HepG2 (cell line): ENCODE results near the gene NDUFV1. TPM values are rescaled to one million over a fixed set of nuclear protein-coding genes. Genes with fewer than 3 reads are reported as not detected.

Experiments
- ADNP ChIP-seq: sonication (generic); formaldehyde crosslinking; IDR thresholded peaks from 2 replicates; pipeline ENCODE4 v1.4.0; 2020; ENCODE audit warnings: missing genetic modification reagents
- CEBPZ ChIP-seq: IDR thresholded peaks from 2 replicates; pipeline ENCODE4 v1.6.1; 2012; ENCODE audit warnings: low read length, improper control_type of control experiment
- ETV6 ChIP-seq: sonication (generic); formaldehyde crosslinking; conservative IDR thresholded peaks from 2 replicates; pipeline ENCODE4 v1.4.0; 2020; ENCODE audit warnings: missing genetic modification reagents
- FOSL2 ChIP-seq: sonication (generic); formaldehyde crosslinking; IDR thresholded peaks from 2 replicates; pipeline ENCODE4 v1.4.0; 2020; ENCODE audit warnings: missing genetic modification reagents
- FOXK1 ChIP-seq: sonication (generic); formaldehyde crosslinking; IDR thresholded peaks from 2 replicates; pipeline ENCODE4 v1.4.0; 2020; ENCODE audit warnings: low read depth, missing genetic modification reagents, borderline replicate concordance
- KLF11 ChIP-seq: IDR thresholded peaks from 2 replicates; pipeline ENCODE4 v1.6.1; 2016; ENCODE audit warnings: missing compliant biosample characterization
- MYNN ChIP-seq: sonication (generic); formaldehyde crosslinking; IDR thresholded peaks from 2 replicates; pipeline ENCODE4 v1.4.0; 2020; ENCODE audit warnings: mild to moderate bottlenecking, low read depth, missing genetic modification reagents
- MZF1 ChIP-seq: sonication (generic); formaldehyde crosslinking; IDR thresholded peaks from 2 replicates; pipeline ENCODE4 v1.8.1; 2023; ENCODE audit warnings: mild to moderate bottlenecking, missing genetic modification reagents, borderline replicate concordance
- ZFP1 ChIP-seq: IDR thresholded peaks from 2 replicates; pipeline ENCODE4 v1.6.1; 2016
- ZFY ChIP-seq: sonication (generic); formaldehyde crosslinking; IDR thresholded peaks from 2 replicates; pipeline ENCODE4 v1.4.0; 2020; ENCODE audit warnings: missing genetic modification reagents
- ZNF101 ChIP-seq: sonication (generic); formaldehyde crosslinking; IDR thresholded peaks from 2 replicates; pipeline ENCODE4 v1.4.0; 2020; ENCODE audit warnings: mild to moderate bottlenecking, low read depth, missing genetic modification reagents, borderline replicate concordance
- ZNF367 ChIP-seq: sonication (generic); formaldehyde crosslinking; IDR thresholded peaks from 2 replicates; pipeline ENCODE4 v1.4.0; 2020; ENCODE audit warnings: missing genetic modification reagents, borderline replicate concordance
- ZNF441 ChIP-seq: sonication (generic); formaldehyde crosslinking; IDR thresholded peaks from 2 replicates; pipeline ENCODE4 v1.7.0; 2021; ENCODE audit warnings: missing genetic modification reagents, borderline replicate concordance
- ZNF569 ChIP-seq: sonication (generic); formaldehyde crosslinking; IDR thresholded peaks from 2 replicates; pipeline ENCODE4 v1.5.0; 2020; ENCODE audit warnings: mild to moderate bottlenecking, missing genetic modification reagents, moderate library complexity, borderline replicate concordance
- ZNF816 ChIP-seq: sonication (generic); formaldehyde crosslinking; IDR thresholded peaks from 2 replicates; pipeline ENCODE4 v1.8.0; 2022; ENCODE audit warnings: missing genetic modification reagents, mild to moderate bottlenecking, borderline replicate concordance
- ZSCAN31 ChIP-seq: sonication (generic); formaldehyde crosslinking; IDR thresholded peaks from 2 replicates; pipeline ENCODE4 v1.5.0; 2020; ENCODE audit warnings: low read depth, mild to moderate bottlenecking, missing genetic modification reagents
- polyA plus RNA-seq, 8 experiments: library from polyadenylated mRNA; depleted of rRNA in 3 of 8; stranded (reverse) in 7 of 8; unstranded in 1 of 8; fragments of >200 nt; fragmentation: Illumina TruSeq in 4 of 8; extraction: Trizol in 4 of 8; gene quantifications; 2 replicates each; pipeline versions ENCODE4 v1.2.1 to v1.2.3, GENCODE V29; 2011 to 2016; ENCODE audit warnings: low read depth in 4 of 8, missing spikeins in 1 of 8, mixed read lengths in 1 of 8; ENCODE audit not compliant: insufficient read depth in 1 of 8
- total RNA-seq, 5 experiments: library from RNA; depleted of rRNA; stranded (reverse); fragments of >200 nt; fragmentation: Illumina TruSeq; extraction: Trizol; gene quantifications; 2 replicates each; pipeline ENCODE4 v1.2.3, GENCODE V29; 2016; ENCODE audit warnings: low read depth in 1 of 5
- TF ChIP-seq, protein P1 (sequence below): fragments of 450-650 bp; IDR thresholded peaks from 2 replicates; pipeline ENCODE4 v1.6.1; 2017; ENCODE audit warnings: mild to moderate bottlenecking
- TF ChIP-seq, protein P2 (sequence below): sonication (generic); formaldehyde crosslinking; IDR thresholded peaks from 2 replicates; pipeline ENCODE4 v1.8.0; 2022; ENCODE audit warnings: missing genetic modification reagents, mild to moderate bottlenecking, moderate library complexity, borderline replicate concordance
- TF ChIP-seq, protein P3 (sequence below): sonication (generic); formaldehyde crosslinking; IDR thresholded peaks from 2 replicates; pipeline ENCODE4 v1.9.0; 2022; ENCODE audit warnings: missing genetic modification reagents, mild to moderate bottlenecking, borderline replicate concordance

NDUFV1 gene
- total and polyA plus RNA-seq, 2 of the 13 experiments (the other 11 are each of a cell fraction or from before 2014, with no cell fraction given): 88.9 to 137 TPM

- TF ChIP-seq ZNF441: no peak; the same call in 1 of the 2 replicates
- TF ChIP-seq CEBPZ: no peak
- TF ChIP-seq ETV6 (CRISPR knock-in tag): no peak; the same call in 1 of the 2 replicates
- TF ChIP-seq, protein P1, sequence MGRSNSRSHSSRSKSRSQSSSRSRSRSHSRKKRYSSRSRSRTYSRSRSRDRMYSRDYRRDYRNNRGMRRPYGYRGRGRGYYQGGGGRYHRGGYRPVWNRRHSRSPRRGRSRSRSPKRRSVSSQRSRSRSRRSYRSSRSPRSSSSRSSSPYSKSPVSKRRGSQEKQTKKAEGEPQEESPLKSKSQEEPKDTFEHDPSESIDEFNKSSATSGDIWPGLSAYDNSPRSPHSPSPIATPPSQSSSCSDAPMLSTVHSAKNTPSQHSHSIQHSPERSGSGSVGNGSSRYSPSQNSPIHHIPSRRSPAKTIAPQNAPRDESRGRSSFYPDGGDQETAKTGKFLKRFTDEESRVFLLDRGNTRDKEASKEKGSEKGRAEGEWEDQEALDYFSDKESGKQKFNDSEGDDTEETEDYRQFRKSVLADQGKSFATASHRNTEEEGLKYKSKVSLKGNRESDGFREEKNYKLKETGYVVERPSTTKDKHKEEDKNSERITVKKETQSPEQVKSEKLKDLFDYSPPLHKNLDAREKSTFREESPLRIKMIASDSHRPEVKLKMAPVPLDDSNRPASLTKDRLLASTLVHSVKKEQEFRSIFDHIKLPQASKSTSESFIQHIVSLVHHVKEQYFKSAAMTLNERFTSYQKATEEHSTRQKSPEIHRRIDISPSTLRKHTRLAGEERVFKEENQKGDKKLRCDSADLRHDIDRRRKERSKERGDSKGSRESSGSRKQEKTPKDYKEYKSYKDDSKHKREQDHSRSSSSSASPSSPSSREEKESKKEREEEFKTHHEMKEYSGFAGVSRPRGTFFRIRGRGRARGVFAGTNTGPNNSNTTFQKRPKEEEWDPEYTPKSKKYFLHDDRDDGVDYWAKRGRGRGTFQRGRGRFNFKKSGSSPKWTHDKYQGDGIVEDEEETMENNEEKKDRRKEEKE: no peak
- TF ChIP-seq ZSCAN31 (CRISPR knock-in tag): peak; percentile 95
- no peak for TF ChIP-seq ADNP (CRISPR knock-in tag)
- TF ChIP-seq FOXK1 (CRISPR knock-in tag): peak; percentile 57; the same call in 1 of the 2 replicates
- TF ChIP-seq MZF1 (CRISPR knock-in tag): peak; percentile 77; the same call in 1 of the 2 replicates
- TF ChIP-seq ZNF816: no peak
- TF ChIP-seq, protein P2, sequence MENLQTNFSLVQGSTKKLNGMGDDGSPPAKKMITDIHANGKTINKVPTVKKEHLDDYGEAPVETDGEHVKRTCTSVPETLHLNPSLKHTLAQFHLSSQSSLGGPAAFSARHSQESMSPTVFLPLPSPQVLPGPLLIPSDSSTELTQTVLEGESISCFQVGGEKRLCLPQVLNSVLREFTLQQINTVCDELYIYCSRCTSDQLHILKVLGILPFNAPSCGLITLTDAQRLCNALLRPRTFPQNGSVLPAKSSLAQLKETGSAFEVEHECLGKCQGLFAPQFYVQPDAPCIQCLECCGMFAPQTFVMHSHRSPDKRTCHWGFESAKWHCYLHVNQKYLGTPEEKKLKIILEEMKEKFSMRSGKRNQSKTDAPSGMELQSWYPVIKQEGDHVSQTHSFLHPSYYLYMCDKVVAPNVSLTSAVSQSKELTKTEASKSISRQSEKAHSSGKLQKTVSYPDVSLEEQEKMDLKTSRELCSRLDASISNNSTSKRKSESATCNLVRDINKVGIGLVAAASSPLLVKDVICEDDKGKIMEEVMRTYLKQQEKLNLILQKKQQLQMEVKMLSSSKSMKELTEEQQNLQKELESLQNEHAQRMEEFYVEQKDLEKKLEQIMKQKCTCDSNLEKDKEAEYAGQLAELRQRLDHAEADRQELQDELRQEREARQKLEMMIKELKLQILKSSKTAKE (CRISPR knock-in tag): no peak
- TF ChIP-seq ZFY (CRISPR knock-in tag): peak; percentile 80; the same call in 1 of the 2 replicates
- no peak for TF ChIP-seq ZNF367 (CRISPR knock-in tag)
- no peak; the same call in 1 of the 2 replicates for TF ChIP-seq ZFP1 (CRISPR knock-in tag)
- no peak for TF ChIP-seq MYNN
- TF ChIP-seq FOSL2 (CRISPR knock-in tag): peak; percentile 48
- TF ChIP-seq KLF11 (CRISPR knock-in tag): no peak; the same call in 1 of the 2 replicates
- TF ChIP-seq, protein P3, sequence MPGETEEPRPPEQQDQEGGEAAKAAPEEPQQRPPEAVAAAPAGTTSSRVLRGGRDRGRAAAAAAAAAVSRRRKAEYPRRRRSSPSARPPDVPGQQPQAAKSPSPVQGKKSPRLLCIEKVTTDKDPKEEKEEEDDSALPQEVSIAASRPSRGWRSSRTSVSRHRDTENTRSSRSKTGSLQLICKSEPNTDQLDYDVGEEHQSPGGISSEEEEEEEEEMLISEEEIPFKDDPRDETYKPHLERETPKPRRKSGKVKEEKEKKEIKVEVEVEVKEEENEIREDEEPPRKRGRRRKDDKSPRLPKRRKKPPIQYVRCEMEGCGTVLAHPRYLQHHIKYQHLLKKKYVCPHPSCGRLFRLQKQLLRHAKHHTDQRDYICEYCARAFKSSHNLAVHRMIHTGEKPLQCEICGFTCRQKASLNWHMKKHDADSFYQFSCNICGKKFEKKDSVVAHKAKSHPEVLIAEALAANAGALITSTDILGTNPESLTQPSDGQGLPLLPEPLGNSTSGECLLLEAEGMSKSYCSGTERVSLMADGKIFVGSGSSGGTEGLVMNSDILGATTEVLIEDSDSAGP: peak; percentile 91
- TF ChIP-seq ZNF101 (CRISPR knock-in tag): no peak
- no peak for TF ChIP-seq ZNF569 (CRISPR knock-in tag)
Observed at GRCh38 chr11:67606492-67607295, at the start of gene NDUFV1 (continued).
